Esophagus muscularis mucosa (tissue), 4 donors: ENCODE data around the gene SPINK2. TPM values are rescaled to one million over a fixed set of nuclear protein-coding genes. Genes with fewer than 3 reads are reported as not detected.

ENCODE experiments used
- DNase-seq: peaks from one replicate; pipeline ENCODE4 v3.0.0-alpha.2; 2017; ENCODE audit errors: extremely low spot score
- H3K27ac ChIP-seq, 4 donors: fragments of 200-600 bp; sonication (generic); replicated peaks in 1 of 4; 1 replicate in 3 of 4; 2 replicates in 1 of 4; pipeline ENCODE4 v1.5.1; 2016 to 2019; ENCODE audit warnings: mild to moderate bottlenecking in 1 of 4
- H3K27me3 ChIP-seq, 4 donors: fragments of 200-600 bp; sonication (generic); one replicate each; pipeline versions ENCODE4 v1.5.1 to v1.6.0; 2016 to 2019
- H3K36me3 ChIP-seq, 4 donors: fragments of 200-600 bp; sonication (generic); one replicate each; pipeline ENCODE4 v1.5.1; 2016 to 2019
- H3K4me1 ChIP-seq, 4 donors: fragments of 200-600 bp; sonication (generic); one replicate each; pipeline ENCODE4 v1.5.1; 2016 to 2019
- H3K4me3 ChIP-seq, 4 donors: fragments of 200-600 bp; sonication (generic); 1 replicate in 2 of 4; 2 replicates in 2 of 4; pipeline ENCODE4 v1.5.1; 2016 to 2019; ENCODE audit warnings: mild to moderate bottlenecking in 4 of 4, moderate library complexity in 1 of 4
- H3K9me3 ChIP-seq, 4 donors: fragments of 200-600 bp; sonication (generic); 1 replicate in 3 of 4; 2 replicates in 1 of 4; pipeline ENCODE4 v1.5.1; 2016 to 2019
- EP300 ChIP-seq: sonication (generic); formaldehyde crosslinking; IDR thresholded peaks from one replicate; pipeline ENCODE4 v1.6.1; 2017; ENCODE audit warnings: antibody characterized with exemption
- POLR2A ChIP-seq: fragments of 450-650 bp; IDR thresholded peaks from one replicate; pipeline ENCODE4 v1.6.1; 2017; ENCODE audit warnings: antibody characterized with exemption, moderate library complexity, mild to moderate bottlenecking, low read depth
- POLR2AphosphoS5 ChIP-seq, 2 donors: sonication (generic); formaldehyde crosslinking; IDR thresholded peaks; one replicate each; pipeline ENCODE4 v1.6.1; 2017; ENCODE audit warnings: antibody characterized with exemption in 2 of 2
- WGBS: methylation state at CpG from one replicate; pipeline ENCODE4 v1.1.5; 2018; 5-methylcytosine and 5-hydroxymethylcytosine counted together
- intact Hi-C: fragments of 100-400 bp; cut with DNase I; formaldehyde crosslinking; loops from one replicate; pipeline ENCODE4 v1.15.1; 2023
- small RNA-seq, 3 donors: library from RNA; depleted of rRNA; stranded (forward); fragments of <200 nt; gene quantifications; one replicate each; pipeline ENCODE3, GENCODE V24; 2016
- total RNA-seq, 4 donors: library from RNA; depleted of rRNA; stranded (reverse); fragments of >200 nt; gene quantifications; one replicate each; pipeline versions ENCODE4 v1.1.0 to v1.2.1, GENCODE V29; 2016
- TF ChIP-seq, protein P1 (sequence below), 3 experiments: fragments of 200-600 bp in 2 of 3; fragments of 450-650 bp in 1 of 3; sonication (generic) in 2 of 3; IDR thresholded peaks; one replicate each; pipeline ENCODE4 v1.5.1; 2017 to 2019; ENCODE audit warnings: antibody characterized with exemption in 3 of 3, mild to moderate bottlenecking in 2 of 3, moderate library complexity in 1 of 3

The SPINK2 gene
- total RNA-seq, 4 donors from 2014 or later: not detected

DNA sequence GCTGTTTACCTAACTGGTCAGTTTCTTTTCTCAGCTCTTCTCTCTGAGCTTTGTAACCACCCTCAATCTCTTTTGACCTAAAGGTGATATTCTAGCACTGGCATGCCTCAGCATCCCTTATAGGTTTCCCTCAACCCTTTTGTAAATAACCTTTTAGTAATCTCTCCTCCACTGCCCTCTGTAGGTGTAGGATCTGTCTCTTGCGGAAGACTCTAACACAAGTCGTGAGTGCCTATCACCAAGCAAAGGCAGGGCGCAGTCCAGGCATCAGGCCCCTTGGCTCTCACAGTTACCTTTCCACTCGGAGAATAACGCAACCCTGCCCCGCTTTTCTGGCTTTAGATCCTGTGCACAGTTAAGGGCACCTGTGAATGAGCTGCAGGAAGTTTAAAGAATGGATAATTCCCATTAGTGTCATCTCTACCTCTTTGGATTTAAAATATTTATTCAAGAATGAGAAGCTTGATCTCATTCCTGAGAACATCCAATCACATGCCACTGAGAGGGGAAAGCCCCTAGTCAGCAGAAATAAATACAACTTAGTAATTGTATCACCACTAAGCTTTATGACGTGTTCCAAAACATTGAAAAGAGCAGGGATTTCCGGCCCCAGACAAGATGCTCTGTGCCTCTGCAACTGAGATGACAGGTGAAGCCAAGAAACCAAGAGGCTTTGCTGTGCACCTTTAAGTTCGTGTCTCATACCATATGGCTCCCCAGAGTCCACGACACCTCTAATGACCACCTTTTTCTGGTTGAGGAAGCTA is 58.8 kb downstream of the SPINK2 start:
- intact Hi-C loops: no loop called here
- Histone ChIP-seq H3K9me3 (no peaks in the 10 kb centered on the region), H3K4me3 (no peak overlapping the region), H3K27me3 (peaks cover 0 to 9% (median 0%) of the 10 kb centered on the region in 4 donors), H3K36me3 (no peaks in the 10 kb centered on the region), H3K27ac (no peak overlapping the region), H3K4me1 (peaks cover 0 to 8% (median 2%) of the 10 kb centered on the region in 4 donors)
- WGBS: 83% methylated on average over 10 of the region's 10 CpGs
- no peak for TF ChIP-seq POLR2AphosphoS5 (IDR thresholded peaks at IDR 0.05)
- no peak for TF ChIP-seq POLR2A
- TF ChIP-seq, protein P1, sequence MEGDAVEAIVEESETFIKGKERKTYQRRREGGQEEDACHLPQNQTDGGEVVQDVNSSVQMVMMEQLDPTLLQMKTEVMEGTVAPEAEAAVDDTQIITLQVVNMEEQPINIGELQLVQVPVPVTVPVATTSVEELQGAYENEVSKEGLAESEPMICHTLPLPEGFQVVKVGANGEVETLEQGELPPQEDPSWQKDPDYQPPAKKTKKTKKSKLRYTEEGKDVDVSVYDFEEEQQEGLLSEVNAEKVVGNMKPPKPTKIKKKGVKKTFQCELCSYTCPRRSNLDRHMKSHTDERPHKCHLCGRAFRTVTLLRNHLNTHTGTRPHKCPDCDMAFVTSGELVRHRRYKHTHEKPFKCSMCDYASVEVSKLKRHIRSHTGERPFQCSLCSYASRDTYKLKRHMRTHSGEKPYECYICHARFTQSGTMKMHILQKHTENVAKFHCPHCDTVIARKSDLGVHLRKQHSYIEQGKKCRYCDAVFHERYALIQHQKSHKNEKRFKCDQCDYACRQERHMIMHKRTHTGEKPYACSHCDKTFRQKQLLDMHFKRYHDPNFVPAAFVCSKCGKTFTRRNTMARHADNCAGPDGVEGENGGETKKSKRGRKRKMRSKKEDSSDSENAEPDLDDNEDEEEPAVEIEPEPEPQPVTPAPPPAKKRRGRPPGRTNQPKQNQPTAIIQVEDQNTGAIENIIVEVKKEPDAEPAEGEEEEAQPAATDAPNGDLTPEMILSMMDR (IDR thresholded peaks at IDR 0.05): no peak
- no peak for TF ChIP-seq EP300
- DNase-seq: no peak

DNA sequence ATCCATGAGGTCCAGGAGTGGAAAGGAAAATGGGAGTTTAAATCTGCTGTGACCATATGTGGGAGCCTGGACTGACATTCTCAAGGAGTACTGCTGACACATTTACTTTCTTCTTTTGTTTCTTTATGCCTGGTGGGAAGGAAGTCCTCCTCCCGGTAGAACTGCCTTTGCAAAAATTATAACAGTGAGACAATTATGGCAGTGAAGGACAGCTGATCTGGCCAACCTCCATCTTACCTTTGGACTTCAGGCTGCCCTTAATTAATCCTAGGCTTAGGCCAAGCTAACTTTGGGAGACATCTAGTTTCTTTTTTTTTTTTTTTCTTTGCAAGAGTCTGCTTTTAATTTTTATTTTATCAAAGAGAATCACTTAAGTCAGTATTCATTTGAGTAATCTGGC is 61.3 kb downstream of the SPINK2 start:
- TF ChIP-seq, protein P1 (IDR thresholded peaks at IDR 0.05): no peak
- TF ChIP-seq POLR2AphosphoS5 (IDR thresholded peaks at IDR 0.05) (no peak), EP300 (no peak), POLR2A (no peak)
- no peak for DNase-seq
- H3K4me1 ChIP-seq: peaks cover 0 to 11% (median 4%) of the 10 kb centered on the region in 4 donors
- WGBS: 57% methylated on average over 1 of the region's 1 CpG
- peaks cover 0 to 9% (median 0%) of the 10 kb centered on the region in 4 donors for H3K27me3 ChIP-seq
- no peaks in the 10 kb centered on the region for H3K9me3 ChIP-seq
- no peak overlapping the region for H3K27ac ChIP-seq
- no peaks in the 10 kb centered on the region for H3K36me3 ChIP-seq
- no peak overlapping the region for H3K4me3 ChIP-seq
- intact Hi-C loops: no loop called here

Small RNA genes lying within 50 kb of the gene (small RNA-seq; reads per million reads assigned to genes)
- gene RF00017 (0 reads per million in 3 donors), gene RF00019 (0 reads per million in 3 donors), gene RN7SL357P (0 reads per million in 3 donors), gene RN7SL492P (0 reads per million in 3 donors)

Other genes starting within 250 kb of the SPINK2 start
- gene HOPX, start 140.4 kb downstream of the SPINK2 start, total RNA-seq: 10 to 100 TPM in 1 of 4 donors, 1 to 10 TPM in 3; 5.1 to 11.9 (median 7.5) TPM
- gene REST, start 86.2 kb upstream of the SPINK2 start, total RNA-seq: 10 to 100 TPM; 24.0 to 37.6 (median 30.1) TPM
- gene NOA1, start 155.9 kb upstream of the SPINK2 start, total RNA-seq: 10 to 100 TPM; 17.4 to 29.7 (median 23.3) TPM
- gene POLR2B, start 157.2 kb upstream of the SPINK2 start, total RNA-seq: 10 to 100 TPM; 58.3 to 95.7 (median 74.0) TPM